HG03159 (cell line): ENCODE results near the gene PMF1.
"Not testable (repeated sequence)": the region's sequence is repeated elsewhere in the genome, so short reads cannot be mapped to it uniquely, and the experiment has no call there.

Source experiments
- ATAC-seq: cut with Tn5 transposase; IDR thresholded peaks from one replicate; pipeline ENCODE4 v1.9.1; 2021; ENCODE audit warnings: mild to moderate bottlenecking, moderate library complexity; ENCODE audit not compliant: unreplicated experiment

The PMF1 gene

GRCh38 chr1:156195853-156196252 is 17.0 kb upstream of the PMF1 start:
- ATAC-seq: no peak

- ATAC-seq: no peak
Observed at GRCh38 chr1:156196445-156196844, 16.4 kb upstream of the PMF1 start.

- no peak for ATAC-seq
Observed at GRCh38 chr1:156198831-156199349, 13.9 kb upstream of the PMF1 start.

- no peak for ATAC-seq
Observed at GRCh38 chr1:156200044-156200443, 12.8 kb upstream of the PMF1 start.

GRCh38 chr1:156203331-156203730 is 9.5 kb upstream of the PMF1 start:
- no peak for ATAC-seq

GRCh38 chr1:156204686-156205085 is 8.1 kb upstream of the PMF1 start:
- ATAC-seq: no peak

GRCh38 chr1:156211243-156211642 is 1.6 kb upstream of the PMF1 start:
- ATAC-seq: no peak

- ATAC-seq: no peak
Observed at GRCh38 chr1:156212130-156212529, 677 bp upstream of the PMF1 start.

- no peak for ATAC-seq
Observed at GRCh38 chr1:156213644-156213966, 798 bp downstream of the PMF1 start.

GRCh38 chr1:156214024-156214748 is 1.4 kb downstream of the PMF1 start:
- no peak for ATAC-seq

GRCh38 chr1:156216361-156217086 is 3.7 kb downstream of the PMF1 start:
- not testable (repeated sequence) for ATAC-seq

- no peak for ATAC-seq
Observed at GRCh38 chr1:156217871-156218270, 5.1 kb downstream of the PMF1 start.

- ATAC-seq: no peak
Observed at GRCh38 chr1:156220226-156220625, 7.4 kb downstream of the PMF1 start.

- ATAC-seq: no peak
Observed at GRCh38 chr1:156221986-156222692, 9.3 kb downstream of the PMF1 start.

- no peak for ATAC-seq
Observed at GRCh38 chr1:156225677-156226014, 12.8 kb downstream of the PMF1 start.

- ATAC-seq: peak; percentile 66
Observed at GRCh38 chr1:156226116-156226538, 13.3 kb downstream of the PMF1 start.

GRCh38 chr1:156226782-156227181 is 14.0 kb downstream of the PMF1 start:
- no peak for ATAC-seq

- ATAC-seq: no peak
Observed at GRCh38 chr1:156228501-156228900, 15.7 kb downstream of the PMF1 start.

- no peak for ATAC-seq
Observed at GRCh38 chr1:156229809-156230472, 17.1 kb downstream of the PMF1 start.

- ATAC-seq: no peak
Observed at GRCh38 chr1:156230473-156230837, 17.6 kb downstream of the PMF1 start.

GRCh38 chr1:156232201-156232894 is 19.5 kb downstream of the PMF1 start:
- ATAC-seq: no peak
